ENCODE measurements around the gene ZNF467. TPM values are rescaled to one million over a fixed set of nuclear protein-coding genes. Genes with fewer than 3 reads are reported as not detected.

ZNF467 gene
- total and polyA plus RNA-seq, 2 donors: 3.8 to 8.8 TPM

- Histone ChIP-seq H3K27ac (ENCODE audit: low read depth in 1 of 2, low read length in 1 of 2) (no peak overlapping the region), H3K9me3 (ENCODE audit: control insufficient read depth in 2 of 2, insufficient read depth in 1 of 2, low read length in 1 of 2) (peaks cover 2 to 16% of the 10 kb centered on the region in 2 donors), H3K27me3 (ENCODE audit: control insufficient read depth in 2 of 2, insufficient read depth in 1 of 2, low read length in 1 of 2) (peaks cover 0 to 12% of the 10 kb centered on the region in 2 donors), H3K36me3 (ENCODE audit: control insufficient read depth in 2 of 2, insufficient read depth in 2 of 2, low read length in 1 of 2) (peaks cover 8 to 10% of the 10 kb centered on the region in 2 donors), H3K4me1 (ENCODE audit: control insufficient read depth in 2 of 2, insufficient read depth in 2 of 2, low read length in 2 of 2) (peaks cover 11 to 21% of the 10 kb centered on the region in 2 donors), H3K4me3 (ENCODE audit: low read length in 2 of 2) (no peak overlapping the region)
- DNase-seq (ENCODE audit: low read depth in 6 of 9, low spot score in 9 of 9): no peak
- 95% methylated on average over 5 of the region's 5 CpGs for WGBS
Measured at GRCh38 chr7:149717481-149717880, 55.9 kb downstream of the ZNF467 start.

- no peak for DNase-seq (ENCODE audit: low read depth in 6 of 9, low spot score in 9 of 9)
- peak overlapping the region in 1 of 2 donors; percentile 36 for H3K27ac ChIP-seq (ENCODE audit: low read depth in 1 of 2, low read length in 1 of 2)
Measured at GRCh38 chr7:149716932-149717307, 56.5 kb downstream of the ZNF467 start.

DNA sequence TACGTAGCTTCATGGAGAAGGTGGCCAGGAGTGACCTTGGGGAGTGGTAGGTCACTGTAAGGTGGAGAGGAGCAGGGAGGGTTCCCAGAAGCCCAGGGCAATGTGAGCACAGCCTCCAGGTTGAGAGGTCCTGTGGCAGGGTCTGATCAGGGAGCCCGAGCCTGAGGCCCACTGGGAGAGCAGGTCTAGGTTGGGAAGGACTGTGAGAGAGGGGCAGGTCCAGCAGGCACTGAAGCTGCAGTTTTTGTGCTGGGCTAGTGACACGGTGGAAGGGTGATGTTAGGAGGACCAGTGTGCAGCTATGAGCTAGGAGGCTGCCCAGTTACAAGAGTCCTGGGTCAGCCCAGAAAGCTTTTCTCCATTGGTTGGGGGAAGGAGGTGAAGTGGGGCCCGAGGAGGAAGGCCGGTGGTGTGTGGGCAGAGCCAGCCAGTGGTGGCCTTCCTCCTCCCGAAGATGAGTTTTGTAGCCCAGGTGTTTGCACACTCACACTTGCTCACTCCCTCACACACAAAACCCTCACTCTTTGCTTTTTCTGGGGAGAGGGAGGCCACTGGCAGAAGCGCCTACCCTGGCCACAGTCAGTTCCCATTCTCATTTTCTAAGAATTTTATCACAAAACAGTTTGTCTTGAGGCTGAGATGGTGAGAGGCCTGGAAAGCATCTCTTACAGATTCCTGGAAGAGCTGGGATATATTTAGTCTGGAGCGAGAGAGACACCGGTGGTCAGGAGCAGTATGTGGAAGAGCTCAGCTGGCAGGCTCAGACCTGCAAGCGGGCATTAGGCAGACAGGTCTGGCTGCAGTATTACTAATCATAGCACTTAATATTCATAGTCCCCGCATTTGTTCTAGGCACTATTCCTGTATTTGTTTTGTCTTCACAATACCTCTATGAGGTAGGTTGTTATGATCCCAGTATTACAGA is 57.1 kb downstream of the ZNF467 start:
- peaks cover 3 to 6% of the 10 kb centered on the region in 2 donors for H3K36me3 ChIP-seq (ENCODE audit: control insufficient read depth in 2 of 2, insufficient read depth in 2 of 2, low read length in 1 of 2)
- DNase-seq (ENCODE audit: low read depth in 6 of 9, low spot score in 9 of 9): no peak
- peaks cover 2 to 16% of the 10 kb centered on the region in 2 donors for H3K9me3 ChIP-seq (ENCODE audit: control insufficient read depth in 2 of 2, insufficient read depth in 1 of 2, low read length in 1 of 2)
- H3K4me3 ChIP-seq (ENCODE audit: low read length in 2 of 2): no peak overlapping the region
- peaks cover 0 to 12% of the 10 kb centered on the region in 2 donors for H3K27me3 ChIP-seq (ENCODE audit: control insufficient read depth in 2 of 2, insufficient read depth in 1 of 2, low read length in 1 of 2)
- peaks cover 11 to 21% of the 10 kb centered on the region in 2 donors for H3K4me1 ChIP-seq (ENCODE audit: control insufficient read depth in 2 of 2, insufficient read depth in 2 of 2, low read length in 2 of 2)
- peak overlapping the region in 1 of 2 donors; percentile 25 for H3K27ac ChIP-seq (ENCODE audit: low read depth in 1 of 2, low read length in 1 of 2)
- 91% methylated on average over 11 of the region's 11 CpGs for WGBS

More at GRCh38 chr7:149716932-149717307, 56.5 kb downstream of the ZNF467 start:
- Histone ChIP-seq H3K4me1 (ENCODE audit: control insufficient read depth in 2 of 2, insufficient read depth in 2 of 2, low read length in 2 of 2) (peaks cover 11 to 21% of the 10 kb centered on the region in 2 donors), H3K9me3 (ENCODE audit: control insufficient read depth in 2 of 2, insufficient read depth in 1 of 2, low read length in 1 of 2) (peaks cover 2 to 16% of the 10 kb centered on the region in 2 donors), H3K27me3 (ENCODE audit: control insufficient read depth in 2 of 2, insufficient read depth in 1 of 2, low read length in 1 of 2) (peaks cover 0 to 12% of the 10 kb centered on the region in 2 donors), H3K4me3 (ENCODE audit: low read length in 2 of 2) (no peak overlapping the region), H3K36me3 (ENCODE audit: control insufficient read depth in 2 of 2, insufficient read depth in 2 of 2, low read length in 1 of 2) (peaks cover 7 to 9% of the 10 kb centered on the region in 2 donors)
- 98% methylated on average over 4 of the region's 4 CpGs for WGBS

GRCh38 chr7:149715476-149715875 is 57.9 kb downstream of the ZNF467 start:
- peaks cover 2 to 21% of the 10 kb centered on the region in 2 donors for H3K9me3 ChIP-seq (ENCODE audit: control insufficient read depth in 2 of 2, insufficient read depth in 1 of 2, low read length in 1 of 2)
- H3K36me3 ChIP-seq (ENCODE audit: control insufficient read depth in 2 of 2, insufficient read depth in 2 of 2, low read length in 1 of 2): no peaks in the 10 kb centered on the region
- no peak for DNase-seq (ENCODE audit: low read depth in 6 of 9, low spot score in 9 of 9)
- 74% methylated on average over 8 of the region's 8 CpGs for WGBS
- peaks cover 11 to 21% of the 10 kb centered on the region in 2 donors for H3K4me1 ChIP-seq (ENCODE audit: control insufficient read depth in 2 of 2, insufficient read depth in 2 of 2, low read length in 2 of 2)
- H3K4me3 ChIP-seq (ENCODE audit: low read length in 2 of 2): peak overlapping the region; percentile 65 to 67
- H3K27me3 ChIP-seq (ENCODE audit: control insufficient read depth in 2 of 2, insufficient read depth in 1 of 2, low read length in 1 of 2): peaks cover 0 to 12% of the 10 kb centered on the region in 2 donors
- H3K27ac ChIP-seq (ENCODE audit: low read depth in 1 of 2, low read length in 1 of 2): no peak overlapping the region

- peak overlapping the region; percentile 65 to 67 for H3K4me3 ChIP-seq (ENCODE audit: low read length in 2 of 2)
- peaks cover 0 to 12% of the 10 kb centered on the region in 2 donors for H3K27me3 ChIP-seq (ENCODE audit: control insufficient read depth in 2 of 2, insufficient read depth in 1 of 2, low read length in 1 of 2)
- peaks cover 2 to 26% of the 10 kb centered on the region in 2 donors for H3K9me3 ChIP-seq (ENCODE audit: control insufficient read depth in 2 of 2, insufficient read depth in 1 of 2, low read length in 1 of 2)
- WGBS: 3% methylated on average over 48 of the region's 48 CpGs
- no peaks in the 10 kb centered on the region for H3K36me3 ChIP-seq (ENCODE audit: control insufficient read depth in 2 of 2, insufficient read depth in 2 of 2, low read length in 1 of 2)
- peaks cover 11 to 21% of the 10 kb centered on the region in 2 donors for H3K4me1 ChIP-seq (ENCODE audit: control insufficient read depth in 2 of 2, insufficient read depth in 2 of 2, low read length in 2 of 2)
- peak in 1 of 9 donors; percentile 17 for DNase-seq (ENCODE audit: low read depth in 6 of 9, low spot score in 9 of 9)
- H3K27ac ChIP-seq (ENCODE audit: low read depth in 1 of 2, low read length in 1 of 2): peak overlapping the region in 1 of 2 donors; percentile 12
Measured at GRCh38 chr7:149714910-149715471, 58.4 kb downstream of the ZNF467 start.

Other genes with a start within 250 kb of the ZNF467 start
- gene ZNF862, start 64.8 kb upstream of the ZNF467 start, total RNA-seq: 9.0 TPM
- gene ZNF862, start 64.8 kb upstream of the ZNF467 start, polyA plus RNA-seq: 15.8 TPM
- gene ATP6V0E2, start 100.4 kb upstream of the ZNF467 start, total RNA-seq: 30.5 TPM
- 38.9 TPM for gene ATP6V0E2, start 100.4 kb upstream of the ZNF467 start, polyA plus RNA-seq

All from thymus (tissue), 11 donors.